ENCODE measurements around the gene CFL1. TPM values are rescaled to one million over a fixed set of nuclear protein-coding genes. Genes with fewer than 3 reads are reported as not detected.

The CFL1 gene
- total and polyA plus RNA-seq, 2 of the 4 experiments (the other 2 are of a cell fraction): 960 to 2,231 TPM

DNA sequence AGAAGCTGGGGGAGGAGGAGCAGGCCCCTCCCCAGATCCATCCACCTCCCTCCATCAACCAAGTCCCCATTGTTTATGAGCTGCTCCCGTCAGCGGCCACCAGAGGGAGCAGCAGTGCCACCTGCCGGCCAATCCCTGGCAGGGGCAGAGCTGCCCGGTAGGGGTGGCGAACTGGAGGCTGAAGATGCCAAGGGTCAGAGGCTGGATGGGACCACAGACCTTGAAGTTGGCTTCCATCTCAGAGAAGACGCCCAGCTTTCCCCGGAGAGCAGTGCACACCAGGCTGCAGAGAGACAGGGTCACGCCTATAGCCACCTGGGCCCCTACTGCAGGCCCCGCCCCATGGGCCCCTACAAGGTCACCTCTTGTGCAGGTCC lies 26.7 kb upstream of the CFL1 start:
- Histone ChIP-seq H3K9me1 (ENCODE audit: insufficient read depth, low read length) (peaks cover 5% of the 10 kb centered on the region; the same call in 1 of the 2 replicates), H2BK5ac (ENCODE audit: low read depth, low read length, poor library complexity, severe bottlenecking) (no peak overlapping the region), H3K56ac (ENCODE audit: extremely low read depth, insufficient read depth, low read length) (no peak overlapping the region), H3K4ac (ENCODE audit: low read depth, low read length) (peak overlapping the region; percentile 53; the same call in 1 of the 2 replicates), H2AK5ac (ENCODE audit: low read depth, low read length) (peak overlapping the region; percentile 73; the same call in 1 of the 2 replicates), H4K5ac (ENCODE audit: low read depth, low read length) (no peak overlapping the region), H3K18ac (ENCODE audit: low read depth, low read length) (no peak overlapping the region), H2AFZ (replicated peaks; ENCODE audit: low read length, poor library complexity) (peak overlapping the region; percentile 67), H2BK15ac (ENCODE audit: low read depth, low read length) (no peak overlapping the region), H3K27me3 (ENCODE audit: control insufficient read depth, insufficient read depth, low read length) (no peaks in the 10 kb centered on the region), H3K36me3 (ENCODE audit: control insufficient read depth, insufficient read depth, low read length) (peaks cover 40% of the 10 kb centered on the region), H2BK20ac (ENCODE audit: low read depth, low read length) (no peak overlapping the region), H3K9me3 (ENCODE audit: control insufficient read depth, insufficient read depth, low read length) (no peaks in the 10 kb centered on the region), H3K4me3 (ENCODE audit: insufficient read depth, low read depth, low read length) (no peak overlapping the region), H3K79me1 (ENCODE audit: low read depth in 1 of 2, low read length in 2 of 2) (peaks cover 9 to 53% of the 10 kb centered on the region in 2 experiments), H3K4me1 (ENCODE audit: control insufficient read depth, insufficient read depth, low read length) (peaks cover 4% of the 10 kb centered on the region), H4K91ac (ENCODE audit: insufficient read depth, low read depth, low read length) (no peak overlapping the region), H3K14ac (replicated peaks; ENCODE audit: low read depth, low read length) (no peak overlapping the region), H2BK120ac (ENCODE audit: low read depth, low read length) (no peak overlapping the region), H3K27ac (ENCODE audit: insufficient read depth, low read length) (no peak overlapping the region; the same call in 1 of the 2 replicates), H4K8ac (ENCODE audit: low read depth in 2 of 2, low read length in 2 of 2) (no peak overlapping the region), H3K4me2 (ENCODE audit: low read depth, low read length) (no peak overlapping the region), H4K20me1 (ENCODE audit: insufficient read depth, low read length) (peaks cover 21% of the 10 kb centered on the region), H2AK9ac (replicated peaks; ENCODE audit: low read depth, low read length, poor library complexity) (peak overlapping the region; percentile 95), H3K23ac (ENCODE audit: low read depth, low read length) (no peak overlapping the region), H3K9ac (ENCODE audit: low read depth, low read length) (no peak overlapping the region)
- ATAC-seq (ENCODE audit: low read depth) (peak; percentile 28), DNase-seq (peak; percentile 65)
- BruUV-seq (replicated peaks): no TSS peak
- intact Hi-C loops (cut with micrococcal nuclease) (loop anchor here (1.0 kb wide), 1 partner anchor 105 kb away; no protein-coding TSS in a partner anchor), dilution Hi-C loops (cut with HindIII; ENCODE audit: low sequenced_read_pairs, unreplicated experiment) (no loop called here), in situ Hi-C loops (cut with MboI; ENCODE audit: low sequenced_read_pairs) (loop anchor here (5.0 kb wide), 1 partner anchor 103 kb away; no protein-coding TSS in a partner anchor)
- ChIA-PET POLR2A (ENCODE audit: unreplicated experiment) (interaction anchor here (0.6 kb wide), 1 partner anchor 16 kb away, joined by 3 read pairs; the partner anchor contains the start of gene FOSL1), CTCF (interaction anchor here (0.6 to 1.5 kb wide), 14 partner anchors 11 to 652 kb away, joined by 3 to 14 read pairs (median 4); partner anchors contain the start of genes EFEMP2 and MUS81)
- TF ChIP-seq CEBPB (IDR thresholded peaks at IDR 0.05; ENCODE audit: low read depth, low read length): no peak
- TF ChIP-seq, protein P1, sequence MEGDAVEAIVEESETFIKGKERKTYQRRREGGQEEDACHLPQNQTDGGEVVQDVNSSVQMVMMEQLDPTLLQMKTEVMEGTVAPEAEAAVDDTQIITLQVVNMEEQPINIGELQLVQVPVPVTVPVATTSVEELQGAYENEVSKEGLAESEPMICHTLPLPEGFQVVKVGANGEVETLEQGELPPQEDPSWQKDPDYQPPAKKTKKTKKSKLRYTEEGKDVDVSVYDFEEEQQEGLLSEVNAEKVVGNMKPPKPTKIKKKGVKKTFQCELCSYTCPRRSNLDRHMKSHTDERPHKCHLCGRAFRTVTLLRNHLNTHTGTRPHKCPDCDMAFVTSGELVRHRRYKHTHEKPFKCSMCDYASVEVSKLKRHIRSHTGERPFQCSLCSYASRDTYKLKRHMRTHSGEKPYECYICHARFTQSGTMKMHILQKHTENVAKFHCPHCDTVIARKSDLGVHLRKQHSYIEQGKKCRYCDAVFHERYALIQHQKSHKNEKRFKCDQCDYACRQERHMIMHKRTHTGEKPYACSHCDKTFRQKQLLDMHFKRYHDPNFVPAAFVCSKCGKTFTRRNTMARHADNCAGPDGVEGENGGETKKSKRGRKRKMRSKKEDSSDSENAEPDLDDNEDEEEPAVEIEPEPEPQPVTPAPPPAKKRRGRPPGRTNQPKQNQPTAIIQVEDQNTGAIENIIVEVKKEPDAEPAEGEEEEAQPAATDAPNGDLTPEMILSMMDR (conservative IDR thresholded peaks at IDR 0.05; ENCODE audit: low read depth, low read length): peak; percentile 100
- peak; percentile 86 for TF ChIP-seq RAD21 (IDR thresholded peaks at IDR 0.05; ENCODE audit: low read length)
- TF ChIP-seq BHLHE40 (IDR thresholded peaks at IDR 0.05; ENCODE audit: low read depth, low read length): no peak
- TF ChIP-seq RFX5 (IDR thresholded peaks at IDR 0.05; ENCODE audit: low read depth, low read length): no peak
- peak; percentile 78; the same call in 1 of the 2 replicates for TF ChIP-seq MAZ (IDR thresholded peaks at IDR 0.05; ENCODE audit: borderline replicate concordance, low read depth, low read length)
- TF ChIP-seq MXI1 (IDR thresholded peaks at IDR 0.05; ENCODE audit: borderline replicate concordance, low read depth, low read length): no peak
- no peak for TF ChIP-seq MAFK (IDR thresholded peaks at IDR 0.05; ENCODE audit: low read depth, low read length)
- TF ChIP-seq SMC3 (IDR thresholded peaks at IDR 0.05; ENCODE audit: low read depth, low read length): peak; percentile 95
- TF ChIP-seq, protein P2, sequence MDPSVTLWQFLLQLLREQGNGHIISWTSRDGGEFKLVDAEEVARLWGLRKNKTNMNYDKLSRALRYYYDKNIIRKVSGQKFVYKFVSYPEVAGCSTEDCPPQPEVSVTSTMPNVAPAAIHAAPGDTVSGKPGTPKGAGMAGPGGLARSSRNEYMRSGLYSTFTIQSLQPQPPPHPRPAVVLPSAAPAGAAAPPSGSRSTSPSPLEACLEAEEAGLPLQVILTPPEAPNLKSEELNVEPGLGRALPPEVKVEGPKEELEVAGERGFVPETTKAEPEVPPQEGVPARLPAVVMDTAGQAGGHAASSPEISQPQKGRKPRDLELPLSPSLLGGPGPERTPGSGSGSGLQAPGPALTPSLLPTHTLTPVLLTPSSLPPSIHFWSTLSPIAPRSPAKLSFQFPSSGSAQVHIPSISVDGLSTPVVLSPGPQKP (IDR thresholded peaks at IDR 0.05; ENCODE audit: borderline replicate concordance, low read depth, low read length): no peak
- TF ChIP-seq POLR2A (IDR thresholded peaks at IDR 0.05; ENCODE audit: low read depth, low read length): no peak; the same call in 1 of the 2 replicates
- no peak for TF ChIP-seq CHD1 (IDR thresholded peaks at IDR 0.05; ENCODE audit: low read depth, low read length)
- no peak for TF ChIP-seq NFE2L2 (IDR thresholded peaks at IDR 0.05; ENCODE audit: low read depth, low read length)
- TF ChIP-seq RCOR1 (IDR thresholded peaks at IDR 0.05; ENCODE audit: insufficient replicate concordance, low read length): peak; percentile 39
- 0% methylated on average over 3 of the region's 9 CpGs; no CpG with 5 or more reads in 1 of the 2 experiments for WGBS, 2 experiments (ENCODE audit: extremely low coverage in 2 of 2, insufficient read length in 1 of 2)
